OCI-LY3 (cell line): ENCODE results near the gene MAGI2.

Source experiments
- H2AFZ ChIP-seq: fragments of 200-600, 300-600 bp; shearing (Covaris generic); 2 replicates; pipeline ENCODE4 v1.6.0; 2014; ENCODE audit warnings: antibody characterized with exemption, low read depth, low read length
- H3K27ac ChIP-seq: fragments of 200-600, 300-600 bp; sonication (generic); 2 replicates; pipeline ENCODE4 v1.5.1; 2014; ENCODE audit warnings: mild to moderate bottlenecking, low read length, moderate library complexity, mixed read lengths
- H3K27me3 ChIP-seq: fragments of 200-600, 300-600 bp; sonication (generic); 2 replicates; pipeline ENCODE4 v1.6.1; 2014; ENCODE audit warnings: low read depth, low read length, mixed read lengths
- H3K36me3 ChIP-seq: fragments of 200-600, 300-600 bp; sonication (generic); replicated peaks from 2 replicates; pipeline ENCODE3; 2014; ENCODE audit warnings: low read depth, low read length, mixed read lengths
- H3K4me1 ChIP-seq: fragments of 300-600, 200-600 bp; sonication (generic); 2 replicates; pipeline ENCODE4 v1.6.1; 2014; ENCODE audit warnings: low read length, mixed read lengths
- H3K4me2 ChIP-seq: fragments of 200-600, 300-600 bp; sonication (generic); 2 replicates; pipeline ENCODE4 v1.6.1; 2014; ENCODE audit warnings: low read length, mixed read lengths
- H3K4me3 ChIP-seq: fragments of 300-600, 200-600 bp; sonication (generic); 2 replicates; pipeline ENCODE4 v1.5.1; 2014; ENCODE audit warnings: antibody characterized with exemption, mild to moderate bottlenecking, low read length, moderate library complexity
- H3K79me2 ChIP-seq: fragments of 300-600, 200-600 bp; shearing (Covaris generic); 2 replicates; pipeline ENCODE4 v1.6.1; 2014; ENCODE audit warnings: mild to moderate bottlenecking, low read length, mixed read lengths
- H3K9ac ChIP-seq: fragments of 300-600, 200-600 bp; shearing (Covaris generic); 2 replicates; pipeline ENCODE4 v1.6.0; 2014; ENCODE audit warnings: mild to moderate bottlenecking, low read length, moderate library complexity
- H3K9me3 ChIP-seq: fragments of 200-600, 300-600 bp; shearing (Covaris generic); 2 replicates; pipeline ENCODE4 v1.6.1; 2014; ENCODE audit warnings: low read length, mixed read lengths; ENCODE audit not compliant: insufficient read depth
- H4K20me1 ChIP-seq: fragments of 200-600, 300-600 bp; sonication (generic); 2 replicates; pipeline ENCODE4 v1.6.1; 2016; ENCODE audit warnings: low read length, mixed read lengths; ENCODE audit not compliant: insufficient read depth
- EZH2phosphoT487 ChIP-seq: fragments of 200-600 bp; shearing (Covaris generic); IDR thresholded peaks from 2 replicates; pipeline ENCODE4 v1.6.1; 2018; ENCODE audit warnings: antibody characterized with exemption, mixed run types, low read depth
- TF ChIP-seq, protein P1 (sequence below): fragments of 200-600, 300-600 bp; sonication (generic); IDR thresholded peaks from 2 replicates; pipeline ENCODE4 v1.5.1; 2014; ENCODE audit warnings: antibody characterized with exemption, low read length, low read depth

The MAGI2 gene

DNA sequence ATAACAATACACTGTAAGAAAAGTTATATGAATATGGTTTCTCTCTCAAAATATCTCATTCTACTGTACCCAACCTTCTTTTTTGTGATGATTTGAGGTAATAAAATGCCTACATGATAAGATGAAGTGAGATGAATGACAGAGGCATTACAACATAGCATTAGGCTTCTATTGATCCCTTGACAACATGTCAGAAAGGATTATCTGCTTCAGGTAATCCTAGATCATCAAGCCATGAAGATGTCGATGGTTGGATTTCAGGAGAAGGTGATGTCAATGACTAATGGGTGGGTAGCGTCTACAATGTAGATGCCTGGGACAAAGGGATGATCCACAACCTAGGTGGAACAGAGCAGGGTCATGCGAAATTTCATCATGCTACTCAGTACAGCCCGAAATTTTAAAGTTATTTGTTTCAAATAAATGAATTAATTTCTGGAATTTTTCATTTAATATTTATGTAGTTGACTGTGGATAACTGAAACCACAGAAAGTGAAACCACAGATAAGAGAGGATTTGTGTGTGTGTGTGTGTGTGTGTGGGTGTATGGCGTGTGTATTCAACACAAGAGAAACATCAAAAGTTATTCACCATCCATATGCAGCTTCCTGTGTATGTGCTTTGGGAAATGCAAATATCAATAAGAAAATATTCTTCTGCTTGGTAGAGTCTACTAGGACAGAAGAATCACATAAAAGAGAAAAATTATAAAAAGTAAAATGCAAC is 77.0 kb downstream of the MAGI2 start:
- Histone ChIP-seq H3K4me1 (no peaks in the 10 kb centered on the region), H3K27me3 (no peaks in the 10 kb centered on the region), H2AFZ (no peak overlapping the region), H3K4me2 (no peak overlapping the region), H3K9me3 (no peaks in the 10 kb centered on the region), H3K79me2 (no peaks in the 10 kb centered on the region), H3K36me3 (no peaks in the 10 kb centered on the region), H3K27ac (no peak overlapping the region), H3K4me3 (no peak overlapping the region), H4K20me1 (no peaks in the 10 kb centered on the region), H3K9ac (no peak overlapping the region)
- TF ChIP-seq, protein P1, sequence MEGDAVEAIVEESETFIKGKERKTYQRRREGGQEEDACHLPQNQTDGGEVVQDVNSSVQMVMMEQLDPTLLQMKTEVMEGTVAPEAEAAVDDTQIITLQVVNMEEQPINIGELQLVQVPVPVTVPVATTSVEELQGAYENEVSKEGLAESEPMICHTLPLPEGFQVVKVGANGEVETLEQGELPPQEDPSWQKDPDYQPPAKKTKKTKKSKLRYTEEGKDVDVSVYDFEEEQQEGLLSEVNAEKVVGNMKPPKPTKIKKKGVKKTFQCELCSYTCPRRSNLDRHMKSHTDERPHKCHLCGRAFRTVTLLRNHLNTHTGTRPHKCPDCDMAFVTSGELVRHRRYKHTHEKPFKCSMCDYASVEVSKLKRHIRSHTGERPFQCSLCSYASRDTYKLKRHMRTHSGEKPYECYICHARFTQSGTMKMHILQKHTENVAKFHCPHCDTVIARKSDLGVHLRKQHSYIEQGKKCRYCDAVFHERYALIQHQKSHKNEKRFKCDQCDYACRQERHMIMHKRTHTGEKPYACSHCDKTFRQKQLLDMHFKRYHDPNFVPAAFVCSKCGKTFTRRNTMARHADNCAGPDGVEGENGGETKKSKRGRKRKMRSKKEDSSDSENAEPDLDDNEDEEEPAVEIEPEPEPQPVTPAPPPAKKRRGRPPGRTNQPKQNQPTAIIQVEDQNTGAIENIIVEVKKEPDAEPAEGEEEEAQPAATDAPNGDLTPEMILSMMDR: no peak
- TF ChIP-seq EZH2phosphoT487: no peak

DNA sequence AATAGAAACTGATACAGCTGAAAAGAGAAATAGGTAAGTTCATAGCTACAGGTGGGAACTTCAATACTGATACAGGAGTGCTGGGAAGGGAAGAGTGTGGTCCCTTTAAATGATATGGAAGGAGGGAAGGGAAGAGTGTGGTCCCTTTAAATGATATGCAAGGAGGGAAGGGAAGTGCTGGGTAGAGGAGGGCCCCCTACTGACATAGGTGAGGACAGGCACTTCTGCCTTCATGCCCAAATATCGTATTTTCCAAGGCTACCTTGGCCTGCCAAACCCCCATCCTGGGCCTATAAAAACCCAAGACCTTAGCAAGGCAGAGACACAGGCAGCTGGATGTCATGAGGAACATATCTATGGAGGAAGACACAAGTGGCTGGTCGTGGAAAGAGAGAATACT is 92.3 kb downstream of the MAGI2 start:
- Histone ChIP-seq H3K79me2 (no peaks in the 10 kb centered on the region), H4K20me1 (no peaks in the 10 kb centered on the region), H2AFZ (no peak overlapping the region), H3K9ac (no peak overlapping the region), H3K4me1 (no peaks in the 10 kb centered on the region), H3K9me3 (no peaks in the 10 kb centered on the region), H3K27ac (no peak overlapping the region), H3K27me3 (no peaks in the 10 kb centered on the region), H3K4me3 (no peak overlapping the region), H3K4me2 (no peak overlapping the region), H3K36me3 (no peaks in the 10 kb centered on the region)
- TF ChIP-seq, protein P1: 0 out of 2 replicates have a peak, but pooled peaks have one; percentile 7
- TF ChIP-seq EZH2phosphoT487: no peak

DNA sequence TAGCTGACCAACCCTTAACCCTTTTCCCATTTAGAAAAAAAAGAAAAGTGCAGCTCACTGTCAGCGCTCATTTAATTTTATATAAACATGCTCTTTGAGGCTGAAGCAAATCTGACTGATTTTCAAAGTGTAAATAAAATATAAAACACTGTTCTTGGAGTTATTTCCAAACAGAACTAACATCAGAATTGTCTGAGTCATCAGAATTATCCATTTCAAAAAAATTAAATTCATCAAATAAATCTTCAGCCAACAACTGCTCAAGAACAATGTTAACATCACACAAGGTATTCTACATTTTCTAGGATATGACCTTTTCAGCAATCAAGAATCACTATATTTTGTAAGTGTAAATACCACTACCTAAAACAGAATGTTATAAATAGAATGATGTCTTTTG is 93.6 kb downstream of the MAGI2 start:
- no peak overlapping the region for H3K4me2 ChIP-seq
- H3K79me2 ChIP-seq: no peaks in the 10 kb centered on the region
- no peak overlapping the region for H2AFZ ChIP-seq
- no peaks in the 10 kb centered on the region for H3K4me1 ChIP-seq
- no peaks in the 10 kb centered on the region for H3K27me3 ChIP-seq
- H3K36me3 ChIP-seq: no peaks in the 10 kb centered on the region
- H4K20me1 ChIP-seq: no peaks in the 10 kb centered on the region
- TF ChIP-seq EZH2phosphoT487: no peak
- TF ChIP-seq, protein P1: no peak
- no peaks in the 10 kb centered on the region for H3K9me3 ChIP-seq
- no peak overlapping the region for H3K27ac ChIP-seq
- no peak overlapping the region for H3K9ac ChIP-seq
- H3K4me3 ChIP-seq: no peak overlapping the region

DNA sequence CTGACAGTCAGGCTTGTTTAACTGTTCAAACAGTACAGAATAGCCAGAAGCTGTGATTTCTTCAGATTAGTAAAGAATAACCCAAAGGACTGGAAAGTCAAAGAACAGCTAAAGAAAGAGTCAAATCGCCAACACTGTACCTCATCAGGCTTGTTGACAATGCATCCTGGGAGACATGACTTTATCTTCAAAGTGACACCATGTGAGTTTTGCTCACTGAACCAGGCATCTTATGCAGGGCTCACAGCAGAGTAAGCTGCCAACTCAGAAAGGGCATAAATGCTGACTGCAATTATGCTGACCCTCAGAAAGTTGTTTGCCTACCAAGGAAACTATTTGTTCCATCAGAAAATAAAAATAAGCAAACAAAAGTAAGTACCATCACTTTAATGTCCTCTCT is 96.4 kb downstream of the MAGI2 start:
- H3K4me2 ChIP-seq: no peak overlapping the region
- H2AFZ ChIP-seq: no peak overlapping the region
- no peaks in the 10 kb centered on the region for H3K79me2 ChIP-seq
- no peak overlapping the region for H3K9ac ChIP-seq
- H3K4me3 ChIP-seq: no peak overlapping the region
- TF ChIP-seq, protein P1: no peak
- no peak for TF ChIP-seq EZH2phosphoT487
- H3K36me3 ChIP-seq: no peaks in the 10 kb centered on the region
- no peaks in the 10 kb centered on the region for H3K4me1 ChIP-seq
- no peaks in the 10 kb centered on the region for H3K27me3 ChIP-seq
- H3K9me3 ChIP-seq: no peaks in the 10 kb centered on the region
- H4K20me1 ChIP-seq: no peaks in the 10 kb centered on the region
- H3K27ac ChIP-seq: no peak overlapping the region
